K562 (cell line): ENCODE data around the gene LOC128125822.
A peak's percentile ranks its signal among the peaks of the same experiment; 100 is the strongest.

ENCODE experiments used
- ATAC-seq: fragments of 200-7000 bp; cut with Tn5 transposase; 3 replicates; pipeline ENCODE4 v1.9.1; 2020; ENCODE audit warnings: moderate library complexity
- BruUV-seq: library from RNA; stranded (reverse); fragments of 400-500 nt; replicated peaks from 2 replicates; lab custom pipeline; 2021; lab: Mats Ljungman, UMichigan
- CTCF ChIA-PET: fragments of 300-600 bp; formaldehyde crosslinking; extraction: SDS; loops from one replicate; lab custom pipeline; 2021; ENCODE audit warnings: low intra/inter-chr PET ratio; lab: Yijun Ruan, JAX
- POLR2A ChIA-PET: fragments of 300-600, 350-650 bp; sonication (Branson Sonifier 250); formaldehyde crosslinking; extraction: SDS; loops from one replicate; lab custom pipeline; 2021; ENCODE audit warnings: antibody characterized with exemption, inconsistent platforms; lab: Yijun Ruan, JAX
- DNase-seq, 4 experiments: peaks; one replicate each; pipeline versions ENCODE4 v3.0.0 to v3.0.0-alpha.2; 2011 to 2018; ENCODE audit warnings: low spot score in 3 of 4, mixed read lengths in 3 of 4; ENCODE audit errors: extremely low read depth in 1 of 4
- FAIRE-seq: peaks from 2 replicates; lab custom pipeline; 2011; peaks lifted over from hg19 to GRCh38; lab: Jason Lieb, UNC
- H2AFZ ChIP-seq: 2 replicates; pipeline ENCODE4 v1.6.0; 2011; ENCODE audit warnings: low read depth, low read length, control low read depth, inconsistent platforms
- H3K27ac ChIP-seq: fragments of 200-600 bp; 3 replicates; pipeline ENCODE4 v1.8.0; 2011; ENCODE audit warnings: low read depth, mild to moderate bottlenecking, control low read depth, inconsistent platforms, low read length, moderate library complexity, mixed read lengths; ENCODE audit errors: extremely low read depth
- H3K27me3 ChIP-seq, 2 experiments: fragments of 300-600 bp in 1 of 2; 2 replicates in 1 of 2; 3 replicates in 1 of 2; pipeline versions ENCODE4 v1.6.0 to v1.8.0; 2011; ENCODE audit warnings: inconsistent platforms in 2 of 2, low read length in 2 of 2, mild to moderate bottlenecking in 1 of 2, mixed read lengths in 1 of 2, moderate library complexity in 1 of 2; ENCODE audit not compliant: control insufficient read depth in 2 of 2, insufficient read depth in 2 of 2
- H3K36me3 ChIP-seq: fragments of 300-600 bp; 3 replicates; pipeline ENCODE4 v1.8.0; 2011; ENCODE audit warnings: mild to moderate bottlenecking, low read length, inconsistent platforms; ENCODE audit not compliant: control insufficient read depth, insufficient read depth
- H3K4me1 ChIP-seq, 2 experiments: fragments of 200-600 bp in 1 of 2; replicated peaks in 1 of 2; 2 replicates in 1 of 2; 3 replicates in 1 of 2; pipeline versions ENCODE4 v1.5.1 to v1.8.0; 2011; ENCODE audit warnings: inconsistent platforms in 2 of 2, low read length in 2 of 2, mild to moderate bottlenecking in 1 of 2, mixed read lengths in 1 of 2, moderate library complexity in 1 of 2; ENCODE audit not compliant: control insufficient read depth in 2 of 2, insufficient read depth in 2 of 2
- H3K4me2 ChIP-seq: 2 replicates; pipeline ENCODE4 v1.6.1; 2011; ENCODE audit warnings: low read length, control low read depth, inconsistent platforms, mixed read lengths; ENCODE audit not compliant: insufficient read depth
- H3K4me3 ChIP-seq: fragments of 200-600 bp; sonication (generic), shearing (Covaris generic); 2 replicates; pipeline ENCODE4 v1.5.1; 2016; ENCODE audit warnings: control low read depth, inconsistent platforms
- H3K79me2 ChIP-seq: fragments of 200-600 bp; 3 replicates; pipeline ENCODE4 v1.8.0; 2011; ENCODE audit warnings: low read length, inconsistent platforms; ENCODE audit not compliant: control insufficient read depth, insufficient read depth
- H3K9ac ChIP-seq, 2 experiments: 2 replicates each; pipeline versions ENCODE4 v1.6.0 to v1.6.1; 2011; ENCODE audit warnings: low read depth in 2 of 2, low read length in 2 of 2, control low read depth in 1 of 2, inconsistent platforms in 1 of 2, mild to moderate bottlenecking in 1 of 2, mixed read lengths in 1 of 2; ENCODE audit not compliant: insufficient read depth in 1 of 2
- H3K9me1 ChIP-seq: one replicate; pipeline ENCODE4 v1.6.0; 2011; ENCODE audit warnings: inconsistent platforms, mild to moderate bottlenecking, low read length, moderate library complexity; ENCODE audit not compliant: control insufficient read depth, insufficient read depth
- H3K9me3 ChIP-seq: replicated peaks from 2 replicates; pipeline ENCODE4 v1.5.1; 2011; ENCODE audit warnings: low read depth, low read length, inconsistent platforms; ENCODE audit not compliant: control insufficient read depth, insufficient read depth
- H4K20me1 ChIP-seq: replicated peaks from 2 replicates; pipeline ENCODE4 v1.6.1; 2011; ENCODE audit warnings: low read length, inconsistent platforms, mixed read lengths; ENCODE audit not compliant: control insufficient read depth, insufficient read depth
- HOXB6 ChIP-seq: fragments of 250-450 bp; sonication (Bioruptor Pico); IDR thresholded peaks from 2 replicates; pipeline ENCODE4 v1.5.1; 2022; ENCODE audit warnings: mild to moderate bottlenecking, borderline replicate concordance
- HSF4 ChIP-seq: fragments of 250-450 bp; sonication (Bioruptor Pico); IDR thresholded peaks from 2 replicates; pipeline ENCODE4 v2.1.2; 2022; ENCODE audit warnings: mild to moderate bottlenecking, moderate library complexity, borderline replicate concordance
- KAT7 ChIP-seq: sonication (generic); formaldehyde crosslinking; IDR thresholded peaks from 2 replicates; pipeline ENCODE4 v1.8.0; 2022; ENCODE audit warnings: missing genetic modification reagents, mild to moderate bottlenecking, borderline replicate concordance
- MAFG ChIP-seq: fragments of 450-650 bp; conservative IDR thresholded peaks from 2 replicates; pipeline ENCODE4 v1.6.1; 2016; ENCODE audit warnings: missing genetic modification characterization, missing compliant biosample characterization
- NR3C1 ChIP-seq: sonication (generic); formaldehyde crosslinking; IDR thresholded peaks from 2 replicates; pipeline ENCODE4 v1.8.1; 2022; ENCODE audit warnings: missing genetic modification reagents
- PHB2 ChIP-seq: fragments of 450-650 bp; IDR thresholded peaks from 2 replicates; pipeline ENCODE4 v1.6.1; 2017; ENCODE audit warnings: low read depth
- RBFOX2 ChIP-seq: fragments of 200-400 bp; formaldehyde crosslinking; IDR thresholded peaks from 2 replicates; pipeline ENCODE4 v1.6.1; 2017; ENCODE audit warnings: low read depth, mild to moderate bottlenecking, low read length, moderate library complexity
- TEAD4 ChIP-seq, 2 experiments: sonication (generic) in 1 of 2; formaldehyde crosslinking in 1 of 2; IDR thresholded peaks; 2 replicates each; pipeline versions ENCODE4 v1.6.1 to v1.8.0; 2012 to 2022; ENCODE audit warnings: borderline replicate concordance in 1 of 2, inconsistent platforms in 1 of 2, low read length in 1 of 2, mild to moderate bottlenecking in 1 of 2, missing genetic modification reagents in 1 of 2
- TGIF2 ChIP-seq: sonication (generic); formaldehyde crosslinking; IDR thresholded peaks from 2 replicates; pipeline ENCODE4 v1.8.1; 2022; ENCODE audit warnings: mild to moderate bottlenecking, missing genetic modification reagents, moderate library complexity
- U2AF1 ChIP-seq: fragments of 200-400 bp; formaldehyde crosslinking; optimal IDR thresholded peaks from 2 replicates; pipeline ENCODE3; 2017; ENCODE audit warnings: mild to moderate bottlenecking, low read depth, low read length, moderate library complexity
- ZNF140 ChIP-seq: fragments of 250-450 bp; sonication (Bioruptor Pico); IDR thresholded peaks from 2 replicates; pipeline ENCODE4 v1.8.0; 2021; ENCODE audit warnings: moderate library complexity, mild to moderate bottlenecking, inconsistent platforms
- WGBS: fragments of 100-300 bp; shearing (Covaris generic); methylation state at CpG from one replicate; pipeline ENCODE4 v1.1.6; 2016; ENCODE audit warnings: low coverage, mixed read lengths; ENCODE audit not compliant: insufficient coverage; ENCODE audit errors: missing lambda C conversion rate; 5-methylcytosine and 5-hydroxymethylcytosine counted together
- in situ Hi-C: fragments of 300-500 bp; cut with MboI; formaldehyde crosslinking; loops from 4 replicates; pipeline ENCODE4 v1.15.0; 2018; ENCODE audit warnings: inconsistent platforms, mixed read lengths
- intact Hi-C: fragments of 100-400 bp; cut with micrococcal nuclease; formaldehyde crosslinking; loops from 2 replicates; pipeline ENCODE4 v1.14.2; 2022

The LOC128125822 gene

GRCh38 chr6:63576147-63576772 is 4.0 kb downstream of the LOC128125822 start:
- in situ Hi-C loops, result no loop called here
- H3K9ac ChIP-seq, result no peak overlapping the region

DNA sequence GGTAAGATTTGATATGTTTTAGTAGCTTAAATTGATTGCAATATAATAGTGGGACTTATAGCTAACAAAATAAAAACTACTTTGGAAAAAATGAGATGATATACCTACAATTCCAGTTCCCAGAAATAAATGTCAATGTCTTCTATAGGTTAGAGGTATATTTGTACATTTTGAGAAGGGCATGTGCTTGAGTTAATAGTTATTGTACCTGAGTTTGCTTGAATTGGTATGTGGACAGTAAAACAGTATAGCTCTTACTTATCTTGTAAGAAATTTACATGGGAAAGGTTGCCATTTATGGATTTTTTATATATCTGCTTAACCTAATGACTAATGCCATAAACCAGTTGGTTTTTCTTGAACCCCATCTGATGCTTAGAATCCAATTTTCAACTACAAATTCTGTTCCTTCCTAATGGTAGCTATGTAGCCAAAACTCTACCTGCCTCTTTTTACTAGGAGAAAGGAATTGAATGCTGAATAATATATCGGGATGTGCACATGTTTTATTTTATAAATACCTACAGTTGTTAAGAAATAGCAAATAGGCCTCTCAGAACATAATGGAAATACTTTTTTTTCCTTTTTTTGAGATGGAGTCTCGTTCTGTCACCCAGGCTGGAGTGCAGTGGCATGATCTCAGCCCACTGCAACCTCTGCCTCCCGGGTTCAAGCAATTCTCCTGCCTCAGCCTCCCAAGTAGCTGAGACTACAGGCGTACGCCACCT is 4.9 kb downstream of the LOC128125822 start:
- peaks cover 61% of the 10 kb centered on the region for H3K36me3 ChIP-seq
- H3K4me3 ChIP-seq, result no peak overlapping the region
- H3K4me2 ChIP-seq, result no peak overlapping the region
- H3K9me3 ChIP-seq, result no peaks in the 10 kb centered on the region
- BruUV-seq, result no TSS peak
- H3K27me3 ChIP-seq, result no peaks in the 10 kb centered on the region
- no peak for FAIRE-seq
- no peak overlapping the region for H2AFZ ChIP-seq
- H3K9me1 ChIP-seq, result no peaks in the 10 kb centered on the region
- intact Hi-C loops (loop anchor here (10.0 kb wide), 1 partner anchor 132 kb away; no protein-coding TSS in a partner anchor), in situ Hi-C loops (no loop called here)
- CTCF ChIA-PET, result no interaction called here
- peaks cover 0 to 5% of the 10 kb centered on the region in 2 experiments; a peak in 2 of 5 replicates for H3K4me1 ChIP-seq
- no peak for DNase-seq
- TF ChIP-seq RBFOX2 (0 out of 2 replicates have a peak, but pooled peaks have one; percentile 22), KAT7 (no peak), ZNF140 (no peak), TEAD4 (IDR thresholded peaks at IDR 0.05; ENCODE audit: low read length) (no peak), TEAD4 (CRISPR knock-in tag; IDR thresholded peaks at IDR 0.05; ENCODE audit: borderline replicate concordance) (no peak), PHB2 (no peak)
- H3K79me2 ChIP-seq, result peaks cover 53% of the 10 kb centered on the region
- POLR2A ChIA-PET, result interaction anchor here (0.6 kb wide), 1 partner anchor 37 kb away, joined by 3 read pairs; no protein-coding TSS in a partner anchor
- H4K20me1 ChIP-seq, result peaks cover 9% of the 10 kb centered on the region; the same call in 1 of the 2 replicates
- no peak for ATAC-seq
- 97% methylated on average over 5 of the region's 5 CpGs for WGBS
- H3K9ac ChIP-seq, result no peak overlapping the region
- H3K27ac ChIP-seq, result no peak overlapping the region

More at GRCh38 chr6:63576147-63576772, 4.0 kb downstream of the LOC128125822 start:
- Histone ChIP-seq H3K79me2 (peaks cover 57% of the 10 kb centered on the region), H3K27ac (no peak overlapping the region), H3K4me2 (no peak overlapping the region), H3K9me3 (no peaks in the 10 kb centered on the region), H3K27me3 (no peaks in the 10 kb centered on the region), H3K4me3 (no peak overlapping the region)
- WGBS, result 90% methylated on average over 3 of the region's 3 CpGs
- ATAC-seq (no peak), DNase-seq (no peak), FAIRE-seq (no peak)
- no TSS peak for BruUV-seq
- TF ChIP-seq RBFOX2 (0 out of 2 replicates have a peak, but pooled peaks have one; percentile 3), HSF4 (CRISPR knock-in tag) (no peak), NR3C1 (CRISPR knock-in tag) (no peak), TGIF2 (CRISPR knock-in tag) (no peak), MAFG (tag) (no peak), U2AF1 (no peak), HOXB6 (CRISPR knock-in tag) (no peak)
- TF ChIP-seq, all 486 proteins: peak for 1
- no peaks in the 10 kb centered on the region for H3K9me1 ChIP-seq
- ChIA-PET CTCF (no interaction called here), POLR2A (interaction anchor here (0.6 kb wide), 1 partner anchor 38 kb away, joined by 3 read pairs; no protein-coding TSS in a partner anchor)
- peaks cover 55% of the 10 kb centered on the region for H3K36me3 ChIP-seq
- intact Hi-C loops, result loop anchor here (10.0 kb wide), 1 partner anchor 131 kb away; no protein-coding TSS in a partner anchor
- H4K20me1 ChIP-seq, result peaks cover 9% of the 10 kb centered on the region; the same call in 1 of the 2 replicates
- no peak overlapping the region for H2AFZ ChIP-seq
- peaks cover 6 to 11% of the 10 kb centered on the region in 2 experiments; a peak in 3 of 5 replicates for H3K4me1 ChIP-seq
